HG03575 (cell line): ENCODE data around the gene SLC13A2.

Experiments used
- ATAC-seq: cut with Tn5 transposase; IDR thresholded peaks from one replicate; pipeline ENCODE4 v1.9.1; 2021; ENCODE audit not compliant: unreplicated experiment, insufficient number of reproducible peaks, low FRiP score; ENCODE audit errors: extremely low read depth

SLC13A2 gene

GRCh38 chr17:28487881-28488532 lies 14.6 kb downstream of the SLC13A2 start:
- no peak for ATAC-seq

GRCh38 chr17:28488533-28489276 lies 15.3 kb downstream of the SLC13A2 start:
- no peak for ATAC-seq

GRCh38 chr17:28491286-28491685 lies 17.8 kb downstream of the SLC13A2 start:
- ATAC-seq: no peak

- no peak for ATAC-seq
These were observed 18.4 kb downstream of the SLC13A2 start for GRCh38 chr17:28491860-28492259.

GRCh38 chr17:28492352-28493310 lies 19.2 kb downstream of the SLC13A2 start:
- ATAC-seq: no peak

GRCh38 chr17:28493460-28493859 lies 20.0 kb downstream of the SLC13A2 start:
- ATAC-seq: no peak

DNA sequence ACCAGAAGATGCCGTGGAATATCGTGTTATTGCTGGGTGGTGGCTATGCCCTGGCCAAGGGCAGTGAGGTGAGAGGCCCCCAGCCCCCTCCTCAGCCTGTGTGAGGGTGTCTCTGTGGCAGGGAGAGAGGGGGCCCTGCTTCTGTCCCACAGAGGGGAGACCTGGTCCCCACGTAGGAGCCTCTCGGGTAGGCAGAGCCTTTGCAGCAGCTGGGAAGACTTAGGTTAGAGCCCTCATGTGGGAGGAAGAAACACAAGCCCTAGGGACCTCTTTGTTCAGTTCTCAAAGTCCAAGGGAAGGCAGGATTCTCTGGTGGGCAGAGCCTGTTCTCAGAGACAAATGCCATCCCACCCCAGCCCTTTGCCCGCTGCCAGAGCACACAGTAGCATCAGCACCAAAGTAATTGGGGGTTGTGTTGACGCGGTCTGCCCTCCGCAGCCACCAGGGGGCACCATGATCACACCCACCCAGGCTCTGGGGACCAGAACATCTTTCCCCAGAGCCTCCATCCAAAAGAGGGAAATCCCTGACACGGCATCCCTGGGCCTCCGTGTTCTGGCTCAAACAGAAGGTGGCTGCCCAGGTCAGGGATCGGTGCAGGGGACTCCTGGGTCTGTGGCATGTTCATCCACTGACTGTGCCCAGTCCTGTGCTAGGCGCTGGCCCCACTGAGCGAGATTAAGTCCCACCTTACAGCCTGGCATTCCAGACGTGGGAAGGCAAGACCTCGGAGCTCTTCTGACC lies 21.2 kb downstream of the SLC13A2 start:
- no peak for ATAC-seq

DNA sequence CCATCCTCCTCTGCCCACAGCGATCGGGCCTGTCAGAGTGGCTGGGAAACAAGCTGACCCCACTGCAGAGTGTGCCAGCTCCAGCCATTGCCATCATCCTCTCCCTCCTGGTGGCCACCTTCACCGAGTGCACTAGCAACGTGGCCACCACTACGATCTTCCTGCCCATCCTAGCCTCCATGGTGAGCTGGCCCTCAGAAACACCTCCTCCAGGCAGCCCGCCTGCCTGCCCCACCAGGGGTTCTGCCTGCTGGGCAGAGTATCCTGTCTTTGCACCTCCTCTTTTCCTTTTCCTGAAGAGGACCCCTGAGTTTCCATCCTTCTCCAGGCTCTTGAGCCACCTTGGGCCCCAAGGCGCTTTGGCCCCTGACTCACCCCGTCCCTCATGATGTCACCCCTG lies 22.2 kb downstream of the SLC13A2 start:
- no peak for ATAC-seq

DNA sequence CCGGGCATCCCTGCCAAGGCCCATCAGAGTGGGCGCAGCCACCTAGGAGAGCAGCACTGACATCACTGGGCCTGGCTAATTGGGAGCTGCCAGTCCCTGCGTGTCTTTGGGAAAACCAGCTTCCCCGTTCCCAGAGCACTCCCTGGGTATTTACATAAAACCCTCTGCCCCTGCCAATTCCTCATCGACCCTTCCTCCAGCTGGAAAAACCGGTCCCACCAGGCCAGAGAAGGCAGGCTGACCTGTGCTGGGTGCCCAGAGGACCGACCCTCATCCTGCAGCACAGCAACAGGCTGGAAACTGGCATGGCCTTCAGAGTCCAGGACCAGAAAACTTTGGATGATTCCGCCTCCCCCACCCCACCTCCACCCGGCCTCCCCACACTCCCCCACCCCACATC lies 24.5 kb downstream of the SLC13A2 start:
- no peak for ATAC-seq

DNA sequence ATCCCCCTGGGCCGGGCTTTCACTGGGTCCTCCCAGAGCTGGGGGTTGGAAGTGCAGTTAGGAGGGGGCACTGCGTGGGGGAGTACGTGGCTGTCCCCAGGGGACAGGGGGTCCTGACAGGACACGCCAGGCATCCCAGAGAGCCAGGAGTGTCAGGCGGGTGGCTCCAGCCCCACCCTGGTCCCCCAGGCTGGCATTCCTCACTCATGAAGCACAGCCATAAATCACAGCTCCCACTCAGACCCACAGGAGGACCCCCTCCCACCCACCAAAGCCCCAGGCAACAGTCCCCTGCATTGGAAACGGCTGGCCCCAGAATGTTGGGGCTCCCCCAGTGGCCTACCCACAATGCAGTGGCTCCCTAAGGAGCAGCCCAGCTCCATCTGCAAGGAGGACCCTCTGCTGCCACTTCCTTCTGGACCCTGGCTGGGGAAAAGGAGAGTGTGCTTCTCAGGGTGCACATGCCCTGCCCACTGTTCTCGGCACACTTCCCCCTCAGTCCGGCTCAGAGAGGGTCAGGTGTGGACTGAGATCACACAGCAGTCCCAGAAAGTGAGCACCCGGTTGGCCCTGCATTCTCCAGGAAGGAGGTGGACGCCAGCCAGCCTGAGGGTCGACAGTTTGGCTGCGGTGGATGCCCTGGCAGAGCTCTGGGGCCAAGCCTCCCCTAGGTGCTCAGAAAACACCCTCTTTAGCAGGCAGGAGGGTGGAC lies 25.4 kb downstream of the SLC13A2 start:
- ATAC-seq: no peak

GRCh38 chr17:28499364-28499664 lies 25.9 kb downstream of the SLC13A2 start:
- ATAC-seq: no peak

GRCh38 chr17:28499684-28500357 lies 26.4 kb downstream of the SLC13A2 start:
- no peak for ATAC-seq

- ATAC-seq: no peak
These were observed 27.4 kb downstream of the SLC13A2 start for GRCh38 chr17:28500712-28501379.

GRCh38 chr17:28501421-28502284 lies 28.2 kb downstream of the SLC13A2 start:
- no peak for ATAC-seq

GRCh38 chr17:28503420-28503819 lies 30.0 kb downstream of the SLC13A2 start:
- no peak for ATAC-seq

- ATAC-seq: no peak
These were observed 32.7 kb downstream of the SLC13A2 start, which contains the start of gene FOXN1 for GRCh38 chr17:28505986-28506665. Gene FOXN1, plus strand, starts transcription at chr17:28506348. Its CDS starts 17,622 bp downstream, at chr17:28523970.
